Fibroblast of lung (primary cell): Measurements from ENCODE around the gene SPSB2.

Experiments used
- EZH2 ChIP-seq: IDR thresholded peaks from 2 replicates; pipeline ENCODE4 v1.5.1; 2012; ENCODE audit warnings: low read length, control low read depth, mild to moderate bottlenecking; ENCODE audit errors: missing control alignments
- TF ChIP-seq, protein P1 (sequence below), 2 donors: IDR thresholded peaks in 1 of 2; conservative IDR thresholded peaks in 1 of 2; 1 replicate in 1 of 2; 2 replicates in 1 of 2; pipeline ENCODE4 v1.5.1; 2011 to 2012; ENCODE audit warnings: low read length in 2 of 2, control low read depth in 1 of 2, inconsistent platforms in 1 of 2, low read depth in 1 of 2, mild to moderate bottlenecking in 1 of 2

DNA sequence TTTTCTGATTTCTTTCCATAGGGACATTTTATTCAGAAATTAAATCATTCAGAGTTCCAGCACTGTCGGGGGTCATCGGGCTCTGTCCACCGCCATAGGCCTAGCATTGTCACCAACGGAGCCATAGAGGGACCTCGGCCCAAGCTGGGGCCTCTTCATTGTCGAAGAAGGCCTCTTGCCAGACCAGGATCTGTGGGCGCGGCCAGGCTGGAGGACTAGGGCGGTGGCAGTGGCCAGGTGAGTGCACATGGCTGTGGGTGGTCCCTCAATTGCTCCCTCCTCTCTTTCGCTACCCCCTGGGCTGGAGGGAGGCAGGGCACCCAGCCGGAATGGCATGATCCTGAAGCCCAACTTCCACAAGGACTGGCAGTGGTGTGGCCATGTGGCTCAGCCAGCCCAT lies 10.6 kb upstream of the SPSB2 start:
- TF ChIP-seq, protein P1, sequence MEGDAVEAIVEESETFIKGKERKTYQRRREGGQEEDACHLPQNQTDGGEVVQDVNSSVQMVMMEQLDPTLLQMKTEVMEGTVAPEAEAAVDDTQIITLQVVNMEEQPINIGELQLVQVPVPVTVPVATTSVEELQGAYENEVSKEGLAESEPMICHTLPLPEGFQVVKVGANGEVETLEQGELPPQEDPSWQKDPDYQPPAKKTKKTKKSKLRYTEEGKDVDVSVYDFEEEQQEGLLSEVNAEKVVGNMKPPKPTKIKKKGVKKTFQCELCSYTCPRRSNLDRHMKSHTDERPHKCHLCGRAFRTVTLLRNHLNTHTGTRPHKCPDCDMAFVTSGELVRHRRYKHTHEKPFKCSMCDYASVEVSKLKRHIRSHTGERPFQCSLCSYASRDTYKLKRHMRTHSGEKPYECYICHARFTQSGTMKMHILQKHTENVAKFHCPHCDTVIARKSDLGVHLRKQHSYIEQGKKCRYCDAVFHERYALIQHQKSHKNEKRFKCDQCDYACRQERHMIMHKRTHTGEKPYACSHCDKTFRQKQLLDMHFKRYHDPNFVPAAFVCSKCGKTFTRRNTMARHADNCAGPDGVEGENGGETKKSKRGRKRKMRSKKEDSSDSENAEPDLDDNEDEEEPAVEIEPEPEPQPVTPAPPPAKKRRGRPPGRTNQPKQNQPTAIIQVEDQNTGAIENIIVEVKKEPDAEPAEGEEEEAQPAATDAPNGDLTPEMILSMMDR (conservative IDR thresholded peaks at IDR 0.05 in 1 of 2, IDR thresholded peaks at IDR 0.05 in 1 of 2; ENCODE audit: low read depth in 1 of 2, low read length in 2 of 2): no peak
- TF ChIP-seq EZH2: no peak
